ENCODE measurements around the gene RALGAPB.

DNA sequence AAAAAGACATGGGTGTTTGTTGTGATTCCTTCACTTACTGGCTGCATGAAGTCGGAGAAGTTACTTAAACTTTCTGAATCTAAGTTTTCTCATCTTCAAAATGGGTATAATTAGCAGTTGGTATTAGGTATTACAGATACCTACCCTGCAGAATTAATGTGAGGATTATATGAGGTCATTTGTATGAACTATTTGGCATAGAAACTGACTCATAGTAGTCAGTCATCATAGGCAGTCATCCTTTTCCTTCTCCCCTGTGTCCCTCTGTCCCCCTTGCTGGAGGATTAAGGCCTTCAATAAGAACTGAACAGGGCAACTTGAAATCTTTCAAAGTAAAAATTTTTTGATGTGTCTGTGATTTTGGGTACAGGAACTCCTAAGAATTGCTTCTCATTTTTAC, 26.3 kb downstream of the RALGAPB start:
- TF ChIP-seq, protein P1, sequence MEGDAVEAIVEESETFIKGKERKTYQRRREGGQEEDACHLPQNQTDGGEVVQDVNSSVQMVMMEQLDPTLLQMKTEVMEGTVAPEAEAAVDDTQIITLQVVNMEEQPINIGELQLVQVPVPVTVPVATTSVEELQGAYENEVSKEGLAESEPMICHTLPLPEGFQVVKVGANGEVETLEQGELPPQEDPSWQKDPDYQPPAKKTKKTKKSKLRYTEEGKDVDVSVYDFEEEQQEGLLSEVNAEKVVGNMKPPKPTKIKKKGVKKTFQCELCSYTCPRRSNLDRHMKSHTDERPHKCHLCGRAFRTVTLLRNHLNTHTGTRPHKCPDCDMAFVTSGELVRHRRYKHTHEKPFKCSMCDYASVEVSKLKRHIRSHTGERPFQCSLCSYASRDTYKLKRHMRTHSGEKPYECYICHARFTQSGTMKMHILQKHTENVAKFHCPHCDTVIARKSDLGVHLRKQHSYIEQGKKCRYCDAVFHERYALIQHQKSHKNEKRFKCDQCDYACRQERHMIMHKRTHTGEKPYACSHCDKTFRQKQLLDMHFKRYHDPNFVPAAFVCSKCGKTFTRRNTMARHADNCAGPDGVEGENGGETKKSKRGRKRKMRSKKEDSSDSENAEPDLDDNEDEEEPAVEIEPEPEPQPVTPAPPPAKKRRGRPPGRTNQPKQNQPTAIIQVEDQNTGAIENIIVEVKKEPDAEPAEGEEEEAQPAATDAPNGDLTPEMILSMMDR (IDR thresholded peaks at IDR 0.05; ENCODE audit: insufficient read depth, low read length, poor library complexity, severe bottlenecking) = no peak
- no peak for TF ChIP-seq EZH2phosphoT487 (conservative IDR thresholded peaks at IDR 0.05; ENCODE audit: low read length)
